ENCODE results near the gene C1S.
"Not testable (repeated sequence)": the region's sequence is repeated elsewhere in the genome, so short reads cannot be mapped to it uniquely, and the experiment has no call there.

C1S gene

DNA sequence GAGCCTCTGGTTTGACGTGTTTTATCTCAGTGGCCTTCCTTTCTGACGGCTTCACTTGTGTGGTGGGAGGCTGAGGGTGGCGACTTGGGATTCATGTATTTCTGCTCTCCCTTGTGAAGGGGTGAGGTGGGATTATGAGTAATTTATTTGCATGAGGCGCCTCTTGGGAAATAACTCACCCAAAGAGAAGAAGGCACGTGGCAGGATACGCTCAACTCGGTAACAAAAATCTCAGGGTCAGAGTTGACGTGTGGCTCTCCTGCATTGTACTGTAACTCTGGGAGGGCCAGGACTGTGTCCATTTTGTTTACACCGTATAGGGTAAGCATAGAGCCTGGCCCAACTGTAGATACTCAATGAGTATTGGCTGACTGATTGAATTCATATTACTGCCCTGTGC is 14.6 kb upstream of the C1S start:
- no peak for DNase-seq

DNA sequence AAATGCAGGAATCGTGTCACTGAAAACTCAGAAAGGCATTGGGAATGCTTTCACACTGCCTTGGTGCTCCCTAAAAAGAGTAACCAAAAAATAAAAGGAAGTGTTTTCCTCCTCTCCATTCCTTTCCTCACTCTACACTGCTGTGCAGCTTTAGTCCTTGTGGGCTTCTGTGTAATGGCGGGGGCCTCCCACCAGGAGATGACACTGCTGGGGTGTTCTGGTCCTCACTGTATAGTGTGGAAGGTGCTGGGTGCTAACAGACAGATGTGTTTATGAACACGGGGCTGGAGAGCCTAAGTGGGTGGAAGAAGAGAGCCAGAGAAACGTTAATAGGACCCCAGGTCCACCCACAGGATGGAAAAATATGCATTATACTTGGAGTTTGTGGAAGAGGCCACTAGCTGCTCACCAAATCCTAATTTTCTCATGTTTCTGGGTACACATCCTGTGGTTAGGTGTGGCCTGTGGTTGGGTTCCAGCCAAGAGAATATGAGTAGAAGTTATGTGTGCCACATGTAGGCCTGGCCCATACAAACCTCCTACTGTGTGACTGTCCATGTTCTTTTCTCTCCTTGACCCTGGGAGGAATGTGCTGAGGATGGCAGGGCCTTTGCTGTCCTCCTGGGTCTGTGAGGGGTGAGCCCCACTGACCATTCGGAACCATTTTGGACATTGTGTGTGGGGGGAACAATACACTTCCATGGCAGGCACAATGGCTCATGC is 14.0 kb upstream of the C1S start:
- no peak for DNase-seq

DNA sequence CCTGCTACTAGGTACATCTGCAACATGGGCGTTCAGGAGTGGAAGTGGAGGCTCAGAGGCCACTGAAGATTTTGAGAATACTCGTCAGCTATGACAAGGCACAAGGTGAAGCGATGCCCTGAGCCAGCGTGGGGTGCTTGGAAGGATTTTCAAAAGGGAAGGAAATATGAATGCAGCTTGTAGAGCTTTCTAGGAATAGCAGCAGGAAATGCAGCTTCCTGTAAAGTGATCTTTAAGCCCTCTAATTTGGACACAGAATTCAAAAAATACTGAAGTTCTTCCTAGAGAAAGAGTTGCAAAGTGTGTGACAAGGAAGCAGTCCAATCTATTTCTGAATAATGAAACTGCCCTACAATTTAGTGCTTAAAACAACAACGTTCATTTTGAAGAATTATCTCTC is 13.2 kb upstream of the C1S start:
- no peak for DNase-seq

DNA sequence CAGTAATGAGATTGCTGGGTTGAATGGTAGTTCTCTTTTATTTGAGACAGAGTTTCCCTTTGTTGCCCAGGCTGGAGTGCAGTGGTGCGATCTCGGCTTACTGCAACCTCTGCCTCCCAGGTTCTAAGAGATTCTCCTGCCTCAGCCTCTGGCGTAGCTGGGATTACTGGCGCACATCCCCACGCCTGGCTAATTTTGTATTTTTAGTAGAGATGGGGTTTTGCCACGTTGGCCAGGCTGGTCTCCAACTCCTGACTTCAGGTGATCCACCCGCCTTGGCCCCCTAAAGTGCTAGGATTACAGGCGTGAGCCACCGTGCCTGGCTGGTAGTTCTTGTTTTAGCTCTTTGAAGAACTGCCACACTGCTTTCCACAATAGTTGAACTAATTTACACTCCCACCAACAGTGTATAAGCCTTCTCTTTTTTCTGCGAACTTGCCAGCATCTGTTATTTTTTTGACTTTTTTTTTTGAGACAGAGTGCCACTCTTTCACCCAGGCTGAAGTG is 11.0 kb upstream of the C1S start:
- not testable (repeated sequence) for DNase-seq

DNA sequence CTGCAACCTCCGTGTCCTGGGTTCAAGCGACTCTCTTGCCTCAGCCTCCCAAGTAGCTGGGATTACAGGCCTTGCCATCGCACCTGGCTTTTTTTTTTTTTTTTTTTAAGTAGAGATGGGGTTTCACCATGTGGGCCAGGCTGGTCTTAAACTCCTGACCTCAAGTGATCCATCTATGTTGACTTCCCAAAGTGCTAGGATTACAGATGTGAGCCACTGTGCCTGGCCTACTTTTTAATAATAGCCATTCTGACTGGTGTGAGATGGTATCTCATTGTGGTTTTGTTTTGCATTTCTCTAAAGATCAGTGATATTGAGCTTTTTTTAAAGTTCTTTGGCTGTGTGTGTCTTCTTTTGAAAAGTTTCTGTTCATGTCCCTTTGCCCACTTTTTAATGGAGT is 10.5 kb upstream of the C1S start:
- not testable (repeated sequence) for DNase-seq

DNA sequence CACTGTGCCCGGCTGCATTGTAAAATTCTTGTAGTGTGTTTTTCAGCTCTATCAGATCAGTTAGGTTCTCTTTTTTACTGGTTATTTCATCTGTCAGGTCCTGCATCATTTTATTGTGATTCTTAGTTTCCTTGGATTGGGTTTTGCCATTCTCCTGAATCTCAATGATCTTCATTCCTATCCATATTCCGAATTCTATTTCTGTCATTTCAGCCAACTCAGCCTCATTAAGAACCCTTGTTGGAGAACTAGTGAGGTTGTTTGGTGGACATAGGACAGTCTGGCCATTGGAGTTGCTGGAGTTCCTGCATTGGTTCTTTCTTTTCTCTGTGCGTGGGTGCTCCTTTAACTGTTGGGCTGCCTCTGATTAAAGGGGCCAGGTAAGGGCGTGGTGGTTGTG is 5.6 kb upstream of the C1S start:
- no peak for DNase-seq

DNA sequence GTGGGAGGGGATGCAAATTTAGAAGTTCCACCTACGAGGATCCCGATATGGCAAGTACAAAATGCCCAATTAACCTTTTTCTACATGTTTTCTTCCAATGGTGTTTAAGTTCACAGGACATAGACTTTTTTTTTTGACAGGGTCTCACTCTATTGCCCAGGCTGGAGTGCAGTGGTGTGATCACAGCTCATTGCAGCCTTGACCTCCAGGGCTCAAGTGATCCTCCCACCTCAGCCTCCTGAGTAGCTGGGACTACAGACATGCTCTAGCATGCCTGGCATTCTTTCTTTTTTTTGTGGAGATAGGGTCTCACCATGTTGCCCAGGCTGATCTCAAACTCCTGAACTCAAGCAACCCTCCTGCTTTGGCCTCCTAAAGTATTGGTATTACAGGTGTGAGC is 4.8 kb upstream of the C1S start:
- not testable (repeated sequence) for DNase-seq

DNA sequence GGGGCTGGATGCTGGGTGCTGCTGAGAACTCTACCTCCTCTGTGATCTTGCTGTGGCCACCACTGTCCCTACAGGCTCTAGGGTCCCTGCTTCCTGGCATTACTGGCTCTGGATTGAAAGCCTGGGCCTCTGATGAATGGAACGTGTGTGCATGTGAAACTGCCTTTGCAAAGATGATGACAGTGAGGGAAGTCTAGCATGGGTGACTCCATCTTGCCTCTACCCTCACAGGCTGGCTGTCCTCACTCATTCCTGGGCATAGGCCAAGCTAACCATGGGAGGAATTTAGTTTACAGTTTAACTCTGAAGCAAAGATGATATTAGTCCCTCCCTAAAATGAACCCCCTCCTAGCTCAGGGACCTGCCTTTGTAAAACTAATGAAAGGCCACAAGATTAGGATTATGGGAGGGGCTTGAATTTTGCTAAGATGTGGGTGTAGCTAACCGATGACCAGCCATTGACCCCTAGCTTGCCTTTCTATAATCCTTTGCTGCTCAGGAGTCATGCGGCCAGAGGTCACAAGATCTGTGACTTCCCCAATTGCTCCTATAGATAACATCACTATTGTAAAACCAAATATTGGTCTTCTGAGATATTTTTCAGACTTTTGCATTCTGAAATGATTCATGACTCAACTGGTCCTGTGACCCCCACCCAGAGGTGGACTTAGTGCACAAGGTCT is 2.2 kb upstream of the C1S start:
- DNase-seq: no peak

DNA sequence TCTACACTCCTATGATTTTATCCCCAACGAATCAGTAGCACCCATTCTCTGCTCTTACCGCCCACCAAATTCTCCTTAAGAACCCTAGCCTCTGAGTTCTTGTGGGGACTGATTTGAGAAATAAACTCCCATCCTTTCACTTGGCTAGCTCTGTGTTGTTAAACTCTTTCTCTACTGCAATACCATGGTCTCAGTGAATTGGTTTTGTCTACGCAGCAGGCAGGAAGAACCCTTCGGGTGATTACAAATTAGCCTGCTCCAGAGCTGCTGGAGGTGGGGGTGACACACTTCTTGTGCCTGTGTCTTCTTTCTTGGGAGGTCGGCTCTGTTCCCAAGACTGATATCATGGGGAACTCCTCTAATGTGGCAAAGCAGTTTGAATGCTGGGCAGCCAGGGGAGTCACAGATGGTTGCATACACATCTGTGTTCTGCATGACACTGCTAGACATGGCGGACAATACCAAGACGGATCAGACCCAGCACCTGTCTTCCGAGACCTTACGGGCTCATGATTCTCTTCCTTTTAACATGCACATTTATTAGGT is 1.6 kb upstream of the C1S start:
- DNase-seq: no peak

DNA sequence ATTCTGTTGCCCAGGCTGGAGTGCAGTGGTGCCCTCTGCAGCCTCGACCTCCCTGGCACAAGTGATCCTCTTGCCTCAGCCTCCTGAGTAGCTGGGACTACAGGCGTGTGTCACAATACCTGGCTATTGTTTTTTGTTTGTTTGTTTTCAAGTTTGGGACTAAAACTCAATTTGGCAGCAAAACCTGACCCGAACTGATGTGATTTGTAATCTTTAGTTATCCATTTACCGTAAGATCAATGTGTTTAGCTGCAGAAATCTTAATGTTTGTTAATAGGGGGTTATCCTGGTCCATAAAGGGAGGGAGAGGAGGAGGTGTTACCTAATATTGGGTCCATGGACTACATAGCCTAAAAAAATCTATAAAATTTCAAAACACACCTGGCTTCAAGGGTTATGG is 738 bp upstream of the C1S start:
- DNase-seq: no peak

DNA sequence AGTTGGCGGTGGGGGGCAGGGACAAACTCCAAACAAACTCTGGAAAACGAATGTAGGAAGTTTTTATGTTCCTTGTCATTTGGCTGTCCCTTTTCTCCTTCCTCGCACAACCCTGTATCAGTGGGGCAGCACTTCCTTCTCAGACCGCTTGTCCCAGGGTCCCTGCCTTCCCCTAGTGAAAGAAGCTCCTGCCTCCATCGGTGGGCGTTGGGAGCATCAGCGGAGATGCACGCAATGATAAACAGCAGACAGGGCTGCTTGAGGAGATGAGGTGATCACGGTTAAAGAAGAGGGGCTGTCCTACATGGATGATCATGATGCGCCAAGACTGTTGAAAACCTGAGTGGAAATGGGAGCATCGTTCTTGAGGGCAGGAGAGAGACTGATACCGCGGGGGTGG is 620 bp downstream of the C1S start:
- no peak for DNase-seq

DNA sequence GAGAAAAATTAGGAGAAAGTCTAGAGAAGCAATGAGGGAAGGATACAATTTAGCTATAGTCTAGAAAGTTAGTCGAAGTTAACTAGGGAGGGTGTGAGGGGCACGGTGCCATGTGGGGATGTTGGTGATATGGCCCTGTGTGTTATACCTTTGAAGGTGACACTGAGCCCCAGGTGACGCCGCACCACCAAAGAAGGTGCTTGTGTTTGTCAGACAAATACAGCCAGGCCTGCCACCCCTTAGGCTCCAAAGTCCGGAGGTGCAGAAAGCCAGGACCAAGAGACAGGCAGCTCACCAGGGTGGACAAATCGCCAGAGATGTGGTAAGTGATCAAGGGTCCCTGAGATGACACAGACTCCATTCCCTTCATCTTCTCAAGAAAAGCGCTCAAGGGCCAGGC is 1.1 kb downstream of the C1S start:
- no peak for DNase-seq

DNA sequence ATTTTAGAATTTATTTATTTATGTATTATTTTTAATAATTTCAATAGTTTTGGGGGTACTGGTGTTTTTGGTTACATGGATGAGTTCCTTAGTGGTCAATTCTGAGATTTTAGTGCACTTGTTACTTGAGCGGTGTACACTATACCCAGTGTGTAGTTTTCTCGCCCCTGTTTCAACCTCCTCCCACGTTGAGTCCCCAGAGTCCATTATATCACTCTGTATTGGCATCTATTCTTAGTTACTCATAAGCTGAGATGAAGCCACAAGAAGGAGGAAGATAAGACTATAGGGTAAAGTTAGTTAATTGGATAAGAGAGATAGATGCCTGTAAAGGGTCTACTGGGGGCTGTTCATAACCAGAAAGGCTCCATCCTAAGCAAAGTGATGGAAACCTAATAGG is 4.0 kb downstream of the C1S start:
- no peak for DNase-seq

DNA sequence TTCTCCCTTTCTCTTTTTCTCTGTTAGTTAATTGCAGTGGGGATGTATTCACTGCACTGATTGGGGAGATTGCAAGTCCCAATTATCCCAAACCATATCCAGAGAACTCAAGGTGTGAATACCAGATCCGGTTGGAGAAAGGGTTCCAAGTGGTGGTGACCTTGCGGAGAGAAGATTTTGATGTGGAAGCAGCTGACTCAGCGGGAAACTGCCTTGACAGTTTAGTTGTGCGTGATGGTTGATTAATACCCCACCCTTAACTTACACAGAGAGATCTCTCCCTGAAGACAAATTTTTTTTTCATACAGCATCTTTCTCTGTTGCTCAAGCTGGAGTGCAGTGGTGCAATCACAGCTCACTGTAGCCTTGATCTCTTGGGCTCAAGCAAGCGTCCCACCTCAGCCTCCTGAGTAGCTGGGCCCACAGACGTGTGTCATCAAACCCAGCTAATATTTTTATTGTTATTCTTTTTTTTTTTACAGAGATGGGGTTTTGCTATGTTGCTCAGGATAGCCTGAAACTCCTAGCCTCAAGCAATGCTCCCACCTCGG is 4.6 kb downstream of the C1S start:
- DNase-seq: no peak

DNA sequence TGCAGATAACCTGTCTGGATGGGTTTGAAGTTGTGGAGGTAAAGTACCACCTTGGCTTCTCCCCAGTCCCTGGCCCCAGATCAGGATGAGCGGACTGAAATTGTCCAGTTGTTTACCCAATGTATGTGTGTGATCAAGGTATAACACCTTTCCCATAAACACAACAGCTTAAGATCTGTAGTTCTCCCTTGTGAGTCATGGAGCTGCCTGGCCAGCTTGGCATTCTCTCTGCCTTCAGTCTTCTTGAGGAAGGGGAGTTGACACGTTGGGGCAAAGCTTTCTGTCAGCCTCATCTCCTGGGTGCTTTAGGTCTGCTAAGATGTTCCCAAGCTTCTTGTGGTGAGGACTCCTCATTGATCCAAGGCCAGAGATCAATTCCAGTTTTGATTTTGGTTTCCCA is 6.1 kb downstream of the C1S start:
- no peak for DNase-seq

DNA sequence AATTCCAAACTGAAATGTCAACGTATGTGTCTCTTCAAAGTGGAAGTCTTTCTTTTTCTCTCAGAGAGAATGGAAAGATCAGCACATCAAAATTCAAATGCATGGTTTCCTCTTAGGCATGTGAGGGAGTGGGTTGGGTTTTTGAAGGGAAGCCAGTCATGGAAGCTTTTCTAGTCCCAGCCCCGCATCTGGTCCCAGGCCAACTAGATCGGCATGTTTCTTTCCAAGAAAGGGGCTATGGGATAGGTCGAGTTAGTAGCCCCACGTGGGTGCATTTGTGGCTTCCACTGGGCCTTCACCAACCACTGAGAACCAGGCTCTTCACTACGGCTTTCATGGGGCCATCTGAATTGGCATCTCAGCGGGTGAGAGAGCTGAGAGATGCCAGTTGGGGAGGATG is 6.6 kb downstream of the C1S start:
- no peak for DNase-seq

DNA sequence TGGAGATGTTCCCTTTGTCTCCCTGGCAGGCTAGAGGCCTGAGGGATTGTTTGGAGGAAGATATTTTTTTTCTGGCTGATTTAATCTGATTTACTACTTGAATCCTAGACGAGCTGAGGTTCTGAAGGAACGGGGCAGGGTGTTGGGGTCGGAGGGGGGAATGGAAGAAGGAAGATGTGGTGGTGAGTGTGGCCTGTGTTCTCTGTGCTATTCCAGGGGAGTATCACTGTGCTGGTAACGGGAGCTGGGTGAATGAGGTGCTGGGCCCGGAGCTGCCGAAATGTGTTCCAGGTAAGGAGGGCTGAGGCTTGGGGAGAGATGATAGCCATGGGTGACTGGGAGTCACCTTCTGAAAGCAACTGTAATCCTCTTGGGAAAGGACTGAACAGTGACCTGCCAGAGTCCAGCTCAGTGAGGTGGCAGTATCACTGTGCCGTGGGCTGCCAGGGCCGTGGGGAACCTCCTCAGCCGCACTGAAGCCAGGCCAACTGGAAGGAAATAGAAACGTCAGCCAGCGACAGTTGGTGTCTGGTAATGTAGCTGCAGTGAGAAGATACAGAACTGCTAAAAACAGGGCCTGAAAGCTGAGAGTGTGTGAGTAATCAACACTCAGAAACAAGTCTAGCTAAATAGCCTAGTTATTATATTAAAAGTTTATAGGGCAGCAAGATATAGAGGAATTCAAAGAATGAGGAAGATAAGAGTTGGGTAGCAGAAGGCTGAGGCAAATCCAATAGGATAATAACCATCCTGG is 7.9 kb downstream of the C1S start:
- DNase-seq: no peak

DNA sequence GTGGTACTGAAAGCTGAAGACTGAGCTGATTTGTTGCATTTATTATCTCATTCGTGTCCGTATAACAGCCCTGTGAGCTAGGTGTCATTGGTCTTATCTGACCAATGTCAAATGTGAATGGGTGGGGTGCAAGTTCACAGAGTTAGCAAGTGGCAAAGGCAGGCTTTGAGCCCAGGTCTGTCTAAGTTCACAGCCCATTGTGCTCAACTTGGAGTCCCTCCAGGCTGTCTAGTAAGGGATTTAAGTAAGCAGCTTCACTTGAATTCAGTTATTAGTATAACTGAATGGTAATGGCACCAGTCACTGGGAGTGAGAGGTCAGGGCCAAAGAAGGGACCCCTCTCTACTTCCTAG is 8.5 kb downstream of the C1S start:
- no peak for DNase-seq

DNA sequence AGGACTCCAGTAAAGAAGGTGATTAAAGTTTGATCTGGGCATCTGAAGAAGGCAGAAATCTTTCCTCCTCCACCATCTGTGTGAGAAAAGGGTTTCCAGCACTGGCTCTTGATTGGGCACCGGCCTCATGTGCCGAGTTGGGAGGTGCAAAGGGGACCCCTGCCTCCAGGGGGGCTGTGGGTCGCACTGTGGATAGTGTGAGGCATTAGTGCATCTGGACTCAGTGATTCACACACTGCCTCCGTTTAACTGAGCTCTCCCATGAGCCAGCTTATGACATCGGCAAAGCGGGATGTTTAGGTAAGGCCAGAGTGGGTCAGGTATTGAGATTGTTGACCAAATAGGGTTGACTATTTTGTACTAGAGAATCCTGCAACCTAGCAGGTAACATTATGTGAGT is 8.9 kb downstream of the C1S start:
- no peak for DNase-seq

DNA sequence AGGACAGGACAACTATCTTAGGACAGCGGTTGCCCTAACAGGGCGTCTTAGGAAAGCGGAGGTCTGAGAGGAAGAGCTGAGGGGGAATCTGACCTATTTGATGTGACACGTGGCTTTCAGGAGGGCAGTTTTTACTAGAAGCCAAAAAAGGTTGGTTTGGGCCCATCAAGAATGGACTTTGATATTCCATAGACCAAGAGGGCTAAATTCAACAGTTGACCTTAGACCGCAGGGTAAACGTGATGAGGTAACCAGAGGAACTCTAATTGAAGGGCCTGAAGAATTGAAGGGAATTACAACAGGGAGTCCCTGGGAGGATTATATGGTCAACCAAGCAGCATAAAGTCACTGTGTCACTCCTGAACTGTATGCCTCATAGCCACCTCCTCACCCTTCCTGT is 11.5 kb downstream of the C1S start:
- no peak for DNase-seq

DNA sequence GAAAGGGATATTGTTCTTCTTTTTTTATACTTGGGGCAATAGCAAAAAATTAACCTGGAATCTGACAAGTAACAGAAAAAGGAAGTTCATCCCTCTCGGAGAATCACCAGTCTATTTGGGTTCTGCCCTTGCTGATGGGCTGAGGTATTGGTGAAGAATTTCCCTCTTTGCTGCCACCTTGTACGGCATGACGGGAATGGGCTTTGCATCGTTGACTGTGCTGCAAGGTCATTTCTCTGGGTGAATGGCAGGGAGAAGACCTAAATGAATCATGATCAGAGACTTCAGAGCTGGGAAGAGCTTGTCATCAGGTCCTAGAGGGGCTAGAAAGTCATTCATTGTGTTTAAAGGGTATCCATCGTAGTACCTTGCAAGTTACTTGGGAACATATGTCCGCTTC is 12.0 kb downstream of the C1S start:
- no peak for DNase-seq

DNA sequence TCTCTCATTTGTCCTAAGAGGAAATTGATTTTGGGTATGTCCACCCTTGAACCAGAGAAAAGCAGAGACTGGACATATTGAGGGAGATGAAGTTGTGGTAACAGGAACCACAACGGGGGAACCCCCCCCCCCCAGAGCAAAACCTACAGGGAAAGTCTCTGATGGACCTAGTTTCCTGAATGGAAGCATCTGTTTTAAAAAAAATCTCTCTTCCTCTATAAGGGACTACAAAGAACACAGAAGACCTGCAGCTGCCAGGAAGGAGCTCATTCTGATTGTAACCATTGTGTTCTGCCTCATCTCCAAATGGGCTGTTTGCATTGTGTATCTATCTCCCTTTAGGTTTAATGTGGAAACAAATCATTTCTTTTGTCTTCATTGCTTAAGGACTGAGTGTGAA is 13.4 kb downstream of the C1S start:
- DNase-seq: no peak

DNA sequence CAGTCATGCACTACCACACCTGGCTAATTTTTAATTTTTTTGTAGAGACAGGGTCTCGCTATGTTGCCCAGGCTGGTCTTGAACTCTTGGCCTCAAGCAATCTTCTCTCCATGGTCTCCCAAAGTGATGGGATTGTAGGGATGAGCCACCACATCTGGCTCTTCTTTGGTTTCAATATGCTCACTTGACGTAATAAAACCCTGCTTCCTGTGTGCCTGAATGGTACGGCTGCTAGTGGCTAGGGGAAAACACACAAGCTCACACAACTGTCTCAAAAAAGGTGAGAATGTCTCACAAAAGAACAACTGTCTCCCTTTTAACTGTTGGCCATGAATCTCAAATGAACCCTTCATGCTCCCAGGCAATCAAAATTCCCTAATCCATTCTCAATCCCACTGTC is 15.0 kb downstream of the C1S start:
- no peak for DNase-seq
